ENCODE measurements around the gene DNAJB13. TPM values are rescaled to one million over a fixed set of nuclear protein-coding genes. Genes with fewer than 3 reads are reported as not detected.
A peak's percentile ranks its signal among the peaks of the same experiment; 100 is the strongest.

Gene DNAJB13
- total RNA-seq, 4 donors from 2014 or later, result 0.75 TPM; not detected in 3

DNA sequence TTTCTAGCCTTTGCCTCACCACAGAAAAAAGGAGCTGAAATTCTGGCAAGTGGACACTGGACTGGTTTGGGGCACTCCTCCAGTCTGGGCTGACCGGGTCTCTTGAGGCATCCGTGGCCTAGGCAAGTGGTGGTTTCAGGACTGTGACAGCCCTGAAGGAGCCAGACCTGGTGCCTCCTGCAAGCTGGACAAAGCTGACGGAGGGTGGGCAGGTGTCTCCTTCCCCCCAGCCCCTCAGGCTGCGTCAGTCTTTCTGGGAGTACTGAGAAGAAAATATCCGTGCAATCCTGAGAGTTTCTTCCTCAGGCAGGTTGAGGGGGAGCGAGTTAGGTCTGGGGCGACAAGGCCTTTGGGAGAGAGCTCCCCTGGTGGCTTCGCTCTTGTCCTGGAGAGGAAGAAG is 62.3 kb downstream of the DNAJB13 start:
- no peak overlapping the region for H3K27ac ChIP-seq
- no peaks in the 10 kb centered on the region for H3K27me3 ChIP-seq
- peaks cover 9 to 41% of the 10 kb centered on the region in 2 donors for H3K4me1 ChIP-seq
- no peak for DNase-seq
- no peaks in the 10 kb centered on the region for H3K9me3 ChIP-seq
- intact Hi-C loops (cut with DNase I), result no loop called here
- 94 to 97% methylated on average over 7 to 8 of the region's 8 CpGs for WGBS, 2 donors
- TF ChIP-seq POLR2A (IDR thresholded peaks at IDR 0.05), result no peak
- TF ChIP-seq, protein P1, sequence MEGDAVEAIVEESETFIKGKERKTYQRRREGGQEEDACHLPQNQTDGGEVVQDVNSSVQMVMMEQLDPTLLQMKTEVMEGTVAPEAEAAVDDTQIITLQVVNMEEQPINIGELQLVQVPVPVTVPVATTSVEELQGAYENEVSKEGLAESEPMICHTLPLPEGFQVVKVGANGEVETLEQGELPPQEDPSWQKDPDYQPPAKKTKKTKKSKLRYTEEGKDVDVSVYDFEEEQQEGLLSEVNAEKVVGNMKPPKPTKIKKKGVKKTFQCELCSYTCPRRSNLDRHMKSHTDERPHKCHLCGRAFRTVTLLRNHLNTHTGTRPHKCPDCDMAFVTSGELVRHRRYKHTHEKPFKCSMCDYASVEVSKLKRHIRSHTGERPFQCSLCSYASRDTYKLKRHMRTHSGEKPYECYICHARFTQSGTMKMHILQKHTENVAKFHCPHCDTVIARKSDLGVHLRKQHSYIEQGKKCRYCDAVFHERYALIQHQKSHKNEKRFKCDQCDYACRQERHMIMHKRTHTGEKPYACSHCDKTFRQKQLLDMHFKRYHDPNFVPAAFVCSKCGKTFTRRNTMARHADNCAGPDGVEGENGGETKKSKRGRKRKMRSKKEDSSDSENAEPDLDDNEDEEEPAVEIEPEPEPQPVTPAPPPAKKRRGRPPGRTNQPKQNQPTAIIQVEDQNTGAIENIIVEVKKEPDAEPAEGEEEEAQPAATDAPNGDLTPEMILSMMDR (IDR thresholded peaks at IDR 0.05), result no peak
- H3K36me3 ChIP-seq, result no peaks in the 10 kb centered on the region
- no peak overlapping the region for H3K4me3 ChIP-seq (replicated peaks in 1 of 3)

DNA sequence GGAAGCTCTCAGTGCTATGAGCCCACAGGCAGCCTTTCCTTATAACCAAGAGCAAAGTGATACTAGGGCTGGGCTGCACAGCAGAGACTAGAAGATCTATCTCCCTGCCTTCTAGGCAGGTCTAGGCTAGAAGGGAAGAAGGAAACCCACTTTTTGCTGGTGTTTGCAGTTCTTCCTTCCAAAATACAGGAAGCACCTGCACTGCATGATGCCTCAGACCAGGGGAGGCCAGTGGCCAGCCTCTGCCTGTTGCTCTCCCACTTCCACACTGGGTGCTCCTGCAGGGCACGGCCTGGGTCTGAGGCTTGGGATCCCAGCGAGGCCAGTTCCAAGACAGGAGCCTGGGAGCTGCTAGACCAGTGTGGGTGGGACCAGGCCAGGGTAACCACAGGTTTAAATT is 64.1 kb downstream of the DNAJB13 start:
- no peak overlapping the region for H3K4me3 ChIP-seq (replicated peaks in 1 of 3)
- TF ChIP-seq, protein P1 (IDR thresholded peaks at IDR 0.05), result no peak
- no peak for TF ChIP-seq POLR2A (IDR thresholded peaks at IDR 0.05)
- no peaks in the 10 kb centered on the region for H3K9me3 ChIP-seq
- H3K27ac ChIP-seq, result no peak overlapping the region
- no peak for DNase-seq
- H3K27me3 ChIP-seq, result no peaks in the 10 kb centered on the region
- 84% methylated on average over 2 of the region's 2 CpGs for WGBS, 2 donors
- H3K4me1 ChIP-seq, result peaks cover 27 to 41% of the 10 kb centered on the region in 2 donors
- intact Hi-C loops (cut with DNase I), result no loop called here
- H3K36me3 ChIP-seq, result no peaks in the 10 kb centered on the region

DNA sequence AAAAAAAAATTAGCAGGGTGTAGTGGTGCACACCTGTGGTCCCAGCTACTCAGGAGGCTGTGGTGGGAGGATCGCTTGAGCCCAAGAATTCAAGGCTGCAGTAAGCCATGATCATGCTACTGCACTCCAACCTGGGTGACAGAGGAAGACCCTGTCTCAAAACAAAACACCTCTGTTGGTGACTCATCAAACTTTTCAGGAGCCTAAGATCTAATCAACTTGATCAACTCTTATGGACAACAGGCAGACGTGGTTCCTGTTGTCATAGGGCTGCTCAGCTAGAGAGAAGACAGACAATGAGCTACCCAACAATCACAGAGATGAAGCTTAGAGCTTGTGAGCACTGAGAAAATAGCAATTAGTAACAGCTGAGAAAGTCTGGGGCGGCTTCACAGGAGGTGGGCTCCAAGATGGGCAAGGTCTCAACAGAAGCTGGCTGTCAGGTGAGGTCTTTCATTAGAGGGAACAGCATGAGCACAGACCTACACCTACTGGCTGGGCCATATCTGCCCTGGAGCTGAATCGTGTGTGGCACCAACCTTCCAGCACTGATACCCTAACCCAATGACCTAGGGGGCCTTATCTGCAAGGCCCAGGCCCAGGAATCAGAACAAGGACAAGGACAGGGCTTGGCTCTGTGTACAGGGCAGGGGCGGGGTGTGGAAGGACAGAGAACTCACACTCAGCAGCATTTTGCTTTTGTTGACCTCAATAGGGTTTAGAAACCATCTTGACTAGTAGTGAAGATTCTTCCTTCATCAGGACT is 65.3 kb downstream of the DNAJB13 start:
- DNase-seq, result no peak
- intact Hi-C loops (cut with DNase I), result no loop called here
- Histone ChIP-seq H3K4me3 (replicated peaks in 1 of 3) (no peak overlapping the region), H3K27me3 (no peaks in the 10 kb centered on the region), H3K9me3 (no peaks in the 10 kb centered on the region), H3K36me3 (no peaks in the 10 kb centered on the region), H3K4me1 (peaks cover 27 to 43% of the 10 kb centered on the region in 2 donors), H3K27ac (peak overlapping the region in 1 of 3 donors; percentile 93)
- 93 to 98% methylated on average over 5 of the region's 5 CpGs for WGBS, 2 donors
- no peak for TF ChIP-seq POLR2A (IDR thresholded peaks at IDR 0.05)
- TF ChIP-seq, protein P1 (IDR thresholded peaks at IDR 0.05), result no peak

DNA sequence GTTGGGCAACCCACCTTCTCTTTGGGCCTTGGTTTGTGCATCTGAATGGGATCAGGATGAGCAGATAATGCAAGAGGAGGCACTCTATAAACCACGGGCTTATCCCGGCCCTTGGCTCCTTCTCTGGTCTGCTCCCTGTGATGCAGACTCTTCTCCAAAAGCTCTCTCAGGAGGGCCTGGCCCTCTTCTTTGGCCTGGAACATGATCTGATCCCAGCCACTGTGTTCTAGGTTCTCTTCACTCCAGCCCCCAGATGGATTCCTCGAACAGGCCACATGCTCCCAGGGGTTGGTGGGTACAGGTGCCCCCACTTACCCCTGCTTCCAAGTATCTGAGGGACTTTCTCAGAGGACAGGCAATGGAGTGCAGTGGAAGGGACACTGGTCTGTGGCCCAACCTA is 66.8 kb downstream of the DNAJB13 start:
- TF ChIP-seq POLR2A (IDR thresholded peaks at IDR 0.05), result no peak
- TF ChIP-seq, protein P1 (IDR thresholded peaks at IDR 0.05), result no peak
- no peak overlapping the region for H3K4me3 ChIP-seq (replicated peaks in 1 of 3)
- peaks cover 27 to 37% of the 10 kb centered on the region in 2 donors for H3K4me1 ChIP-seq
- peak overlapping the region; percentile 93 to 96 (median 93) for H3K27ac ChIP-seq
- no peaks in the 10 kb centered on the region for H3K9me3 ChIP-seq
- DNase-seq, result no peak
- no peaks in the 10 kb centered on the region for H3K27me3 ChIP-seq
- no peaks in the 10 kb centered on the region for H3K36me3 ChIP-seq
- WGBS, 2 donors, result 95 to 100% methylated on average over 2 to 3 of the region's 3 CpGs
- intact Hi-C loops (cut with DNase I), result no loop called here

DNA sequence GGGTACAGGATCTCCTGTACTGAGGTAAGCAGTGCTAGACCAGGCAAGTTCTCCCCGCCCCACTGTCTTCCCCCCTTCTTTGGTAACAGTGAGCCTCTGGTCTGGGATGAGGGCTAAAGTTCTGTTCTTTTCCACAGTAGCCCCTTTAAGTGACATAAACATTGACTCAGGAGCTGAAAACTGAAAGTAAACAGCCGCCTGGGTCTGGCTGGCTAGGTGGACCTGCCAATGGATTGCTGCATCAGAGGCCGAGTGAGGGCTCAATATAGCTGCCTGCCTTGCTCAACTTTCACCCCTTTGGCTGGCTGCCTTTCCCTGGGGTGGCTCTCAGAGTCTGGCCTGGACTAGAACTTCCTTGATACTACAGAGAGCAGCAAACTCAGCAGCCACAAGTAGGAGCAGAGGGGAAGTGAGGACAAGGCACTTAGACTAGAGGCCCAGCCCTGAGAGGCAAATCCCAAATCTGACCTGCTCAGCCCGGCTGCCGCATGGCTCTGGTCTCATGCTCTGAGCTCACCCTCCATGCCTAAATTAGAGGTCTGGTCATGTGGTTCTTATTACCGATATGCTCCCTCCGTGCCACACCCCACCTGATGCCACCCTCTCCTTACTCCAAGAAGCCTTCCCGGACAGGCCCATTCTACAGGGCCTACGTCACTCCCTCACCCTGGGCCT is 67.6 kb downstream of the DNAJB13 start:
- peak in 1 of 2 donors; percentile 56 for TF ChIP-seq POLR2A (IDR thresholded peaks at IDR 0.05)
- TF ChIP-seq, protein P1 (IDR thresholded peaks at IDR 0.05), result no peak
- peak; percentile 96 to 98 for DNase-seq
- Histone ChIP-seq H3K27ac (peak overlapping the region; percentile 93 to 96 (median 93)), H3K27me3 (no peaks in the 10 kb centered on the region), H3K4me3 (replicated peaks in 1 of 3) (no peak overlapping the region), H3K4me1 (peaks cover 27 to 37% of the 10 kb centered on the region in 2 donors), H3K9me3 (no peaks in the 10 kb centered on the region), H3K36me3 (no peaks in the 10 kb centered on the region)
- intact Hi-C loops (cut with DNase I), result no loop called here
- WGBS, 2 donors, result 36 to 42% methylated on average over 8 to 9 of the region's 9 CpGs

Data from thyroid gland (tissue), 4 donors.